ENCODE data around the gene FTCD. TPM values are rescaled to one million over a fixed set of nuclear protein-coding genes. Genes with fewer than 3 reads are reported as not detected.
"Not testable (repeated sequence)": the region's sequence is repeated elsewhere in the genome, so short reads cannot be mapped to it uniquely, and the experiment has no call there.

FTCD gene
- total RNA-seq, 1 experiment from 2014 or later: not detected

- in situ Hi-C loops (cut with HindIII; ENCODE audit: low pct_unique_long_range_greater_than_20kb, low sequenced_read_pairs): no loop called here
- no peak for DNase-seq (ENCODE audit: low read depth, low spot score)
Measured at GRCh38 chr21:46189959-46190490, 34.6 kb upstream of the FTCD start.

- DNase-seq (ENCODE audit: low read depth, low spot score): no peak
- in situ Hi-C loops (cut with HindIII; ENCODE audit: low pct_unique_long_range_greater_than_20kb, low sequenced_read_pairs): no loop called here
Measured at GRCh38 chr21:46189213-46189958, 34.0 kb upstream of the FTCD start.

- peak; percentile 10 for DNase-seq (ENCODE audit: low read depth, low spot score)
- in situ Hi-C loops (cut with HindIII; ENCODE audit: low pct_unique_long_range_greater_than_20kb, low sequenced_read_pairs): no loop called here
Measured at GRCh38 chr21:46188226-46189212, 33.1 kb upstream of the FTCD start.

GRCh38 chr21:46187814-46188213, 32.4 kb upstream of the FTCD start:
- DNase-seq (ENCODE audit: low read depth, low spot score): no peak
- in situ Hi-C loops (cut with HindIII; ENCODE audit: low pct_unique_long_range_greater_than_20kb, low sequenced_read_pairs): no loop called here

GRCh38 chr21:46187261-46187660, 31.9 kb upstream of the FTCD start:
- no peak for DNase-seq (ENCODE audit: low read depth, low spot score)
- in situ Hi-C loops (cut with HindIII; ENCODE audit: low pct_unique_long_range_greater_than_20kb, low sequenced_read_pairs): no loop called here

- no peak for DNase-seq (ENCODE audit: low read depth, low spot score)
- in situ Hi-C loops (cut with HindIII; ENCODE audit: low pct_unique_long_range_greater_than_20kb, low sequenced_read_pairs): no loop called here
Measured at GRCh38 chr21:46185716-46186115, 30.3 kb upstream of the FTCD start.

GRCh38 chr21:46184625-46185555, 29.5 kb upstream of the FTCD start:
- DNase-seq (ENCODE audit: low read depth, low spot score): peak; percentile 76
- in situ Hi-C loops (cut with HindIII; ENCODE audit: low pct_unique_long_range_greater_than_20kb, low sequenced_read_pairs): no loop called here

GRCh38 chr21:46183910-46184624, 28.7 kb upstream of the FTCD start, which contains the start of gene SPATC1L:
Gene SPATC1L (minus strand): TSS chr21:46184459. CDS start chr21:46182816, 1,643 bp downstream.
- in situ Hi-C loops (cut with HindIII; ENCODE audit: low pct_unique_long_range_greater_than_20kb, low sequenced_read_pairs): no loop called here
- DNase-seq (ENCODE audit: low read depth, low spot score): peak; percentile 54

- DNase-seq (ENCODE audit: low read depth, low spot score); in situ Hi-C loops (cut with HindIII; ENCODE audit: low pct_unique_long_range_greater_than_20kb, low sequenced_read_pairs): not testable (repeated sequence)
Measured at GRCh38 chr21:46183337-46183909, 28.0 kb upstream of the FTCD start.

- in situ Hi-C loops (cut with HindIII; ENCODE audit: low pct_unique_long_range_greater_than_20kb, low sequenced_read_pairs): no loop called here
- DNase-seq (ENCODE audit: low read depth, low spot score): no peak
Measured at GRCh38 chr21:46182548-46183336, 27.4 kb upstream of the FTCD start.

- no peak for DNase-seq (ENCODE audit: low read depth, low spot score)
- in situ Hi-C loops (cut with HindIII; ENCODE audit: low pct_unique_long_range_greater_than_20kb, low sequenced_read_pairs): no loop called here
Measured at GRCh38 chr21:46181953-46182547, 26.7 kb upstream of the FTCD start.

- in situ Hi-C loops (cut with HindIII; ENCODE audit: low pct_unique_long_range_greater_than_20kb, low sequenced_read_pairs): no loop called here
Measured at GRCh38 chr21:46181436-46181835, 26.1 kb upstream of the FTCD start.

GRCh38 chr21:46180778-46181391, 25.5 kb upstream of the FTCD start:
- no peak for DNase-seq (ENCODE audit: low read depth, low spot score)
- in situ Hi-C loops (cut with HindIII; ENCODE audit: low pct_unique_long_range_greater_than_20kb, low sequenced_read_pairs): no loop called here

More at GRCh38 chr21:46181436-46181835, 26.1 kb upstream of the FTCD start:
- DNase-seq (ENCODE audit: low read depth, low spot score): no peak

GRCh38 chr21:46180079-46180722, 24.8 kb upstream of the FTCD start:
- in situ Hi-C loops (cut with HindIII; ENCODE audit: low pct_unique_long_range_greater_than_20kb, low sequenced_read_pairs): no loop called here
- DNase-seq (ENCODE audit: low read depth, low spot score): no peak

All from SK-MEL-5 (cell line).